ENCODE measurements around the gene AMH. TPM values are rescaled to one million over a fixed set of nuclear protein-coding genes. Genes with fewer than 3 reads are reported as not detected.

AMH gene
- total and polyA plus RNA-seq, 2 donors = 0.44 TPM; not detected in 1

DNA sequence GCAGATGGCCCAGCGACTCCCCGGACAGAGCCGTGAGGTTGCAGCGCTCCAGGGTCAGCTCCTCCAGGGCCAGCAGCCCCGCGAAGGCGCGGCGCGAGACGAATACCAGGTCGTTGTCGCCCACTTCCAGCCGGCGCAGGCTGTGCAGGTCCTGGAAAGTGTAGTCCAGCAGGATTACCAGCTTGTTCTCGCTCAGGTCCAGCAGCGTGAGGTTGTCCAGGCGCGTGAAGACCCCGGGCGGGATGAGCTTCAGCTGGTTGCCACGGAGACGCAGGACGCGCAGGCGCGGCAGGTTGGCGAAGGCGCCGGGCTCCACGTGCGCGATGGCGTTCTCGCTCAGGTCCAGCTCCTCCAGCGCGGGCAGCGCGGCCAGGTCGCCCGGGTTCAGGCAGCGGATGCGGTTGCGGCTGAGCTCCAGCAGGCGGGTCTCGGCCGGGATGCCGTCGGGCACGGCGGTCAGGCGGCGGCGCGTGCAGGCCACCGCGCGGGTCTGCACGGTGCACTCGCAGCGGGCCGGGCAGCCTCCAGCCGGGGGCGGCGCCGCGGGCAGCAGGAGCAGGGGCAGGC, 42.1 kb downstream of the AMH start:
- DNase-seq (ENCODE audit: extremely low spot score) = no peak
- peak overlapping the region; percentile 23 for H3K4me3 ChIP-seq (ENCODE audit: low read depth, low read length)
- WGBS = 8% methylated on average over 67 of the region's 67 CpGs
- no peak overlapping the region for H3K27ac ChIP-seq (ENCODE audit: low read depth)
- no peaks in the 10 kb centered on the region for H3K36me3 ChIP-seq (ENCODE audit: insufficient read depth)
- no peaks in the 10 kb centered on the region for H3K4me1 ChIP-seq (ENCODE audit: insufficient read depth)

DNA sequence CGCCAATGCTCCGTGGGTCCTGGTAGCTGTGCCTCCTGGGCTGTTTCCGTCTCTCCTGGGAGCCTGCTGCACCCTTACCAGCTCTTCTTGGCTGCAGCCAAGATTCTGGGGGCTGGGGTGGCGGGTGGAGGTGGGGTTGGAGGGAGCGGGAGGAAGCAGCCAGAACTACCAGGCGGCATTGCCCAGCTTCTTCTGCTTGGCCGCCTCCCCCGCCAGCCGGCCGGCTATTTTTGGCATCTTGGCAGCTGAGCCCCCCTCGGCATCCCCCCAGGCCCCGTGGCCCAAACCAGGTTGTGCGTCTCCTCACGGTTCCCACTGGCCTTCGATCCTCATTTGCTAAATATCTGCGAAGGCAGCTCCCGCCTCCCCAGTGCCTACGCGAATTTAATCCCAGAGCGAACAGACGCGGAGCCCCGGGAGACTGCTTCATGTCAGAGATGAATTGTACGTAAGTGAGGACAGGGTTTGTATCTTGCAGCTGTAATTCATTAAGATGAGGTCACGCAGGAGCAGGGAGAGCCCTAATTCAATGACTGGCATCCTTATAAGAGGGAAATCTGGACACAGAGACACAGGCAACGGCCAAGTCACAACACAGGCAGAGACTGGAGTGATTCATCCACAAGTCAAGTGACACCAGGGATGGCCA, 45.7 kb downstream of the AMH start:
- Histone ChIP-seq H3K36me3 (ENCODE audit: insufficient read depth) (no peaks in the 10 kb centered on the region), H3K4me3 (ENCODE audit: low read depth, low read length) (no peak overlapping the region), H3K4me1 (ENCODE audit: insufficient read depth) (no peaks in the 10 kb centered on the region), H3K27ac (ENCODE audit: low read depth) (no peak overlapping the region)
- no peak for DNase-seq (ENCODE audit: extremely low spot score)
- 12% methylated on average over 26 of the region's 26 CpGs for WGBS

DNA sequence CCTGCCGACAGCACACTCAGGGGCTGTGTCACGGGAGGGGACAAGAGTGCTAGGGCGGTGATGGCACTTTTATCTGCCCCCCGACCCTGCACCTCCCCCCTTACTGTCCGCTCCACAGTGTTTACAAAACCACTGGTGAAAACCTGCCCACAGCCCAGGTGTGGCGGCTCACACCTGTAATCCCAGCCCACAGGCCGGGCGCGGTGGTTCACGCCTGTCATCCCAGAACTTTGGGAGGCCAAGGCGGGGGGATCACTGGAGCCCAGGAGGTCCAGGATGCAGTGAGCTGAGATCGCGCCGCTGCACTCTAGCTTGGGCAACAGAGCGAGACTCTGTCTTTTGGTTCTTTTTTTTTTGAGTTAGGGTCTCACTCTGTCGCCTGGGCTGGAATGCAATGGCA, 47.0 kb downstream of the AMH start:
- H3K4me1 ChIP-seq (ENCODE audit: insufficient read depth) = no peaks in the 10 kb centered on the region
- no peak for DNase-seq (ENCODE audit: extremely low spot score)
- H3K4me3 ChIP-seq (ENCODE audit: low read depth, low read length) = no peak overlapping the region
- 86% methylated on average over 16 of the region's 16 CpGs for WGBS
- H3K27ac ChIP-seq (ENCODE audit: low read depth) = no peak overlapping the region
- no peaks in the 10 kb centered on the region for H3K36me3 ChIP-seq (ENCODE audit: insufficient read depth)

DNA sequence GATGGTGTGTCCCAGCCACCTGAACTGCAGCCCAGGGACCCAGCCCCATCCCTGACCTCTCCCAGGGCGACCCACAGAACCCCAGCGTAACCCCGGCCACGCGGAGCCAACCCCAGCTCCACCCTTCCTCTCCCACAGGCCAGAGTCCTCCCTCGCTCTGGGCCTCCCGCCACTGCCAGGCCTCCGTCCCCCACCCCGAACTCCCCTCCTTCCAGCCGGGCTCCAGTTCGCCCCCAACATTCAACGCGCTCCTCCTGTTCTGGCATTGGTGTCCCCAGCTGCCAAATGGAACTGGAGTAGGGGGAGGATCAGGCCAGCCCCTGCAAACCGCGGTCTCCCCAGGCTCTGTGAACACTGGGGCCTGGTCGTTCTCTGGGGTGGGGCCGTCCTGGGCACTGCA, 51.4 kb downstream of the AMH start:
- H3K27ac ChIP-seq (ENCODE audit: low read depth) = no peak overlapping the region
- 65% methylated on average over 17 of the region's 17 CpGs for WGBS
- no peaks in the 10 kb centered on the region for H3K36me3 ChIP-seq (ENCODE audit: insufficient read depth)
- H3K4me1 ChIP-seq (ENCODE audit: insufficient read depth) = no peaks in the 10 kb centered on the region
- no peak for DNase-seq (ENCODE audit: extremely low spot score)
- no peak overlapping the region for H3K4me3 ChIP-seq (ENCODE audit: low read depth, low read length)

Small RNAs within 50 kb of the gene (small RNA-seq; reads per million reads assigned to genes)
- not detected for gene MIR1227

Other genes starting within 250 kb of the AMH start
- 38.0 TPM for gene BTBD2, start 233.6 kb upstream of the AMH start, total RNA-seq
- 83.0 TPM for gene BTBD2, start 233.6 kb upstream of the AMH start, polyA plus RNA-seq
- gene MKNK2, start 198.1 kb upstream of the AMH start, total RNA-seq = 21.5 TPM
- gene MKNK2, start 198.1 kb upstream of the AMH start, polyA plus RNA-seq = 144 TPM
- 15.9 TPM for gene MOB3A, start 153.0 kb upstream of the AMH start, total RNA-seq
- 40.1 TPM for gene MOB3A, start 153.0 kb upstream of the AMH start, polyA plus RNA-seq
- gene IZUMO4, start 152.4 kb upstream of the AMH start, total RNA-seq = 1.5 TPM
- gene IZUMO4, start 152.4 kb upstream of the AMH start, polyA plus RNA-seq = 9.2 TPM
- 48.9 TPM for gene AP3D1, start 97.8 kb upstream of the AMH start, total RNA-seq
- 87.8 TPM for gene AP3D1, start 97.8 kb upstream of the AMH start, polyA plus RNA-seq
- 5.3 TPM for gene DOT1L, start 85.4 kb upstream of the AMH start, total RNA-seq
- gene DOT1L, start 85.4 kb upstream of the AMH start, polyA plus RNA-seq = 6.7 TPM
- 30.6 TPM for gene PLEKHJ1, start 13.0 kb upstream of the AMH start, total RNA-seq
- 60.9 TPM for gene PLEKHJ1, start 13.0 kb upstream of the AMH start, polyA plus RNA-seq
- 32.5 TPM for gene SF3A2, start 12.5 kb upstream of the AMH start, total RNA-seq
- gene SF3A2, start 12.5 kb upstream of the AMH start, polyA plus RNA-seq = 69.9 TPM
- 1.6 TPM for gene JSRP1, start 7.1 kb downstream of the AMH start, total RNA-seq
- gene JSRP1, start 7.1 kb downstream of the AMH start, polyA plus RNA-seq = 1.3 TPM
- gene PEAK3, start 32.9 kb downstream of the AMH start, total RNA-seq = not detected
- 0.58 TPM for gene PEAK3, start 32.9 kb downstream of the AMH start, polyA plus RNA-seq
- not detected for gene LINGO3, start 58.8 kb downstream of the AMH start, total RNA-seq
- 0.08 TPM for gene LINGO3, start 58.8 kb downstream of the AMH start, polyA plus RNA-seq
- 46.5 TPM for gene LSM7, start 79.3 kb downstream of the AMH start, total RNA-seq
- 189 TPM for gene LSM7, start 79.3 kb downstream of the AMH start, polyA plus RNA-seq
- 26.9 TPM for gene SPPL2B, start 79.4 kb downstream of the AMH start, total RNA-seq
- gene SPPL2B, start 79.4 kb downstream of the AMH start, polyA plus RNA-seq = 40.9 TPM
- gene TMPRSS9, start 110.9 kb downstream of the AMH start, total RNA-seq = 0.11 TPM
- 0.06 TPM for gene TMPRSS9, start 110.9 kb downstream of the AMH start, polyA plus RNA-seq
- 17.5 TPM for gene TIMM13, start 178.3 kb downstream of the AMH start, total RNA-seq
- 72.2 TPM for gene TIMM13, start 178.3 kb downstream of the AMH start, polyA plus RNA-seq
- 33.4 TPM for gene LMNB2, start 207.6 kb downstream of the AMH start, total RNA-seq
- 22.2 TPM for gene LMNB2, start 207.6 kb downstream of the AMH start, polyA plus RNA-seq
- 23.2 TPM for gene GADD45B, start 226.8 kb downstream of the AMH start, total RNA-seq
- 163 TPM for gene GADD45B, start 226.8 kb downstream of the AMH start, polyA plus RNA-seq

All from urinary bladder (tissue), 4 donors.